RWPE2 (cell line): ENCODE measurements around the gene NOL7.

Experiments used
- ATAC-seq: fragments of 200-7000 bp; cut with Tn5 transposase; 3 replicates; pipeline ENCODE4 v1.9.1; 2021; ENCODE audit warnings: low read depth
- DNase-seq: peaks from one replicate; pipeline ENCODE4 v3.0.0-alpha.2; 2020; ENCODE audit warnings: low spot score
- H3K27ac ChIP-seq: fragments of 450-650 bp; 2 replicates; pipeline ENCODE4 v1.5.1; 2017; ENCODE audit warnings: mild to moderate bottlenecking; ENCODE audit not compliant: poor library complexity, severe bottlenecking
- H3K27me3 ChIP-seq: fragments of 250-450 bp; sonication (Bioruptor Pico); 2 replicates; pipeline ENCODE4 v1.5.1; 2021; ENCODE audit warnings: mild to moderate bottlenecking, moderate library complexity; ENCODE audit not compliant: insufficient read depth, poor library complexity, severe bottlenecking
- H3K36me3 ChIP-seq: fragments of 250-450 bp; sonication (Bioruptor Pico); 2 replicates; pipeline ENCODE4 v1.5.1; 2020; ENCODE audit warnings: low read depth, mild to moderate bottlenecking, moderate library complexity
- H3K4me1 ChIP-seq: fragments of 250-450 bp; sonication (Bioruptor Pico); 2 replicates; pipeline ENCODE4 v1.5.1; 2021; ENCODE audit warnings: mild to moderate bottlenecking, moderate library complexity; ENCODE audit not compliant: insufficient read depth, poor library complexity, severe bottlenecking
- H3K4me3 ChIP-seq: fragments of 250-450 bp; sonication (Bioruptor Pico); 2 replicates; pipeline ENCODE4 v1.5.1; 2021; ENCODE audit warnings: mild to moderate bottlenecking, moderate library complexity; ENCODE audit not compliant: severe bottlenecking
- H3K9me3 ChIP-seq: fragments of 250-450 bp; sonication (Bioruptor Pico); 2 replicates; pipeline ENCODE4 v1.5.1; 2021; ENCODE audit warnings: mild to moderate bottlenecking, moderate library complexity; ENCODE audit not compliant: severe bottlenecking
- TF ChIP-seq, protein P1 (sequence below): fragments of 450-650 bp; IDR thresholded peaks from one replicate; pipeline ENCODE4 v1.5.1; 2017; ENCODE audit warnings: mild to moderate bottlenecking, moderate library complexity; ENCODE audit not compliant: poor library complexity, severe bottlenecking

NOL7 gene

DNA sequence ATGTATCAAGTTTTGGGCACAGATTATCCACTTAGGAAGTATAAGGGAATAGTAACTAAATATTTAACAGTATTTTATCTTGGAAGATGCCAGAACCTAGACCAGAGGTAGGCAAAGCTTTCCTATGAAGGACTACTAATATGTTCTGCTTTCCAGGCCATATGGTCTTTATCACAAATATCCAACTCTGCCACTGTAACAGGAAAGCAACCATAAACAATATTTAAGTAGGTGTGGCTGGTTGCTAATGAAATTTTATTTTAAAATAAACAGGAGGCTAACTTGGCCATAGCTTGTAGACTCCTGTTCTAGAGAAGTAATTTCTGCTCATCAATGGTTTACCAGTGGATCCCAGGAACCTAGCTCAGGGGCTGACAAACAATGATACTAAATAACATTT, 39.4 kb downstream of the NOL7 start:
- Histone ChIP-seq H3K4me3 (no peak overlapping the region), H3K9me3 (no peaks in the 10 kb centered on the region), H3K36me3 (peaks cover 29% of the 10 kb centered on the region), H3K27ac (no peak overlapping the region), H3K4me1 (no peaks in the 10 kb centered on the region), H3K27me3 (no peaks in the 10 kb centered on the region)
- ATAC-seq (no peak), DNase-seq (no peak)
- TF ChIP-seq, protein P1, sequence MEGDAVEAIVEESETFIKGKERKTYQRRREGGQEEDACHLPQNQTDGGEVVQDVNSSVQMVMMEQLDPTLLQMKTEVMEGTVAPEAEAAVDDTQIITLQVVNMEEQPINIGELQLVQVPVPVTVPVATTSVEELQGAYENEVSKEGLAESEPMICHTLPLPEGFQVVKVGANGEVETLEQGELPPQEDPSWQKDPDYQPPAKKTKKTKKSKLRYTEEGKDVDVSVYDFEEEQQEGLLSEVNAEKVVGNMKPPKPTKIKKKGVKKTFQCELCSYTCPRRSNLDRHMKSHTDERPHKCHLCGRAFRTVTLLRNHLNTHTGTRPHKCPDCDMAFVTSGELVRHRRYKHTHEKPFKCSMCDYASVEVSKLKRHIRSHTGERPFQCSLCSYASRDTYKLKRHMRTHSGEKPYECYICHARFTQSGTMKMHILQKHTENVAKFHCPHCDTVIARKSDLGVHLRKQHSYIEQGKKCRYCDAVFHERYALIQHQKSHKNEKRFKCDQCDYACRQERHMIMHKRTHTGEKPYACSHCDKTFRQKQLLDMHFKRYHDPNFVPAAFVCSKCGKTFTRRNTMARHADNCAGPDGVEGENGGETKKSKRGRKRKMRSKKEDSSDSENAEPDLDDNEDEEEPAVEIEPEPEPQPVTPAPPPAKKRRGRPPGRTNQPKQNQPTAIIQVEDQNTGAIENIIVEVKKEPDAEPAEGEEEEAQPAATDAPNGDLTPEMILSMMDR: no peak

- no peak for ATAC-seq
- H3K27ac ChIP-seq: no peak overlapping the region
- H3K36me3 ChIP-seq: peaks cover 25% of the 10 kb centered on the region
- no peaks in the 10 kb centered on the region for H3K27me3 ChIP-seq
- H3K4me3 ChIP-seq: no peak overlapping the region
- H3K9me3 ChIP-seq: no peaks in the 10 kb centered on the region
- TF ChIP-seq, protein P1: no peak
- H3K4me1 ChIP-seq: no peaks in the 10 kb centered on the region
- no peak for DNase-seq
These were observed 40.6 kb downstream of the NOL7 start for GRCh38 chr6:13655700-13656099.

GRCh38 chr6:13660273-13660672, 45.1 kb downstream of the NOL7 start:
- H3K9me3 ChIP-seq: no peaks in the 10 kb centered on the region
- no peak for ATAC-seq
- H3K4me3 ChIP-seq: no peak overlapping the region

DNA sequence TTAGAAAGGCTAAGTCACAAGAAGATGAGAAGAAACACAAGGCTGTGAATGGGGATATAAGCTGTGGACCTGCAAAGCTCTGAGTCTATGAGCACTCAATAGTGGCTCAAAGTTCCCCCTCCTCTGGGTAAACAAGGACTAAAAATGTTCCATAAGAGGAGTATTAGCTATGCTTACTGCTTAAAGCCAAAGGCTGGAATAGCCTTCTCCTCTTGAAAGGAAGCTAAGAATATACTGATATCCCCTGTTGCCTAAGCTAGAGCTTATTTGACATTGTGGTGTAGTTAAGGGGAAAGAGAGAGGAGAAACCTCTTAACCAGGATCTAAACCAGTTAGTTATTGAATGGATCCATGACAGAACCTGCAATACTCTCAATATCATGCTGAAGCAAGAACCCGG, 45.8 kb downstream of the NOL7 start:
- H3K4me3 ChIP-seq: no peak overlapping the region
- TF ChIP-seq, protein P1: no peak
- peaks cover 8% of the 10 kb centered on the region for H3K36me3 ChIP-seq
- peaks cover 5% of the 10 kb centered on the region for H3K4me1 ChIP-seq
- H3K9me3 ChIP-seq: no peaks in the 10 kb centered on the region
- H3K27ac ChIP-seq: no peak overlapping the region
- ATAC-seq (no peak), DNase-seq (no peak)
- no peaks in the 10 kb centered on the region for H3K27me3 ChIP-seq

More at GRCh38 chr6:13660273-13660672, 45.1 kb downstream of the NOL7 start:
- Histone ChIP-seq H3K36me3 (peaks cover 14% of the 10 kb centered on the region), H3K4me1 (peaks cover 4% of the 10 kb centered on the region), H3K27me3 (no peaks in the 10 kb centered on the region), H3K27ac (no peak overlapping the region)
- TF ChIP-seq, protein P1: no peak
- no peak for DNase-seq

- DNase-seq (no peak), ATAC-seq (no peak)
- TF ChIP-seq, protein P1: no peak
- Histone ChIP-seq H3K27ac (no peak overlapping the region), H3K9me3 (no peaks in the 10 kb centered on the region), H3K36me3 (peaks cover 5% of the 10 kb centered on the region), H3K27me3 (no peaks in the 10 kb centered on the region), H3K4me1 (peaks cover 5% of the 10 kb centered on the region), H3K4me3 (no peak overlapping the region)
These were observed 46.5 kb downstream of the NOL7 start for GRCh38 chr6:13661647-13662046.
